DLD1 (cell line): ENCODE results near the gene MYL12A.
"Not testable (repeated sequence)": the region's sequence is repeated elsewhere in the genome, so short reads cannot be mapped to it uniquely, and the experiment has no call there.

Experiments
- in situ Hi-C: cut with HindIII; loops from 2 replicates; pipeline ENCODE4 v1.10.0; 2017; ENCODE audit warnings: low sequenced_read_pairs

Gene MYL12A

DNA sequence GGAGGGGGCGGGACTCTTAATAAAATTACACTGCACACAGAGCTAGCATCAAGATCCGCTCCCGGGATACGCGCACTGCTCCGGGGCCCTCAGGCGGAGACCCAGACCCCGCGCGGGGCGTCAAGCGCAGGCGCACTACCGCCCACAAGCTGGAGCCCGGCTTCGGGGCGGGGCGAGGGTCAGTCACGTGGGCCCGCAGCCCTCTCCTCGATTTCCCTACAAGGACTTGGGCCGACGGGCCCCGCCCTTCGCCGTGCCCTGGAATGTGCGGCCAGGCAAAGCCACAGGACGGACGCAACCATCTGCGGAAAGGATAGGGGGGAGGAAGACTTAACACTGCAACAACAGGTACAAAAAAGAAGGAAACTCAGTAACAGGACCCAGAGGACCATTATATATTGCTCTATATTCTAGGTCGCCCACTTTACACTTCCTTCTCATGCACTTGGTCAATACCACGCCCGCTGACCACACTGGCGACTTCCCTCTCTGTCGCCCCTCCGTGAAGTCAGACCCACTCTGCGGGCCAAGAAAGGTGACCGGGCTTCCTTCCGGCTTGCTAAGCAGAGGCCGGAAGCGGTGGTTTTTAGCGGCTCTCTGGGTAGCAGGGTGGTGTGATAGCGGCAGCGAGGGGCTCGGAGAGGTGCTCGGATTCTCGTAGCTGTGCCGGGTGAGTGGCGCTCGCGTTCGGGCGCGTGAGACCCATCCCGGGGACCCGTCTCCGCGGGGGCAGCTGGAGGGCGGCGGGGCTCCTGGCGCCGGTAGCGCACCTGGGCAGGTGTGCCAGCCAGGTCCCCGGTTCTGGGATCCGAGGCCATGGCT lies at the start of gene MYL12A:
MYL12A (plus strand) TSS at position 562 of the 822 bp plus-strand sequence. CDS start 5,447 bp downstream, outside the sequence.
- in situ Hi-C loops = no loop called here

DNA sequence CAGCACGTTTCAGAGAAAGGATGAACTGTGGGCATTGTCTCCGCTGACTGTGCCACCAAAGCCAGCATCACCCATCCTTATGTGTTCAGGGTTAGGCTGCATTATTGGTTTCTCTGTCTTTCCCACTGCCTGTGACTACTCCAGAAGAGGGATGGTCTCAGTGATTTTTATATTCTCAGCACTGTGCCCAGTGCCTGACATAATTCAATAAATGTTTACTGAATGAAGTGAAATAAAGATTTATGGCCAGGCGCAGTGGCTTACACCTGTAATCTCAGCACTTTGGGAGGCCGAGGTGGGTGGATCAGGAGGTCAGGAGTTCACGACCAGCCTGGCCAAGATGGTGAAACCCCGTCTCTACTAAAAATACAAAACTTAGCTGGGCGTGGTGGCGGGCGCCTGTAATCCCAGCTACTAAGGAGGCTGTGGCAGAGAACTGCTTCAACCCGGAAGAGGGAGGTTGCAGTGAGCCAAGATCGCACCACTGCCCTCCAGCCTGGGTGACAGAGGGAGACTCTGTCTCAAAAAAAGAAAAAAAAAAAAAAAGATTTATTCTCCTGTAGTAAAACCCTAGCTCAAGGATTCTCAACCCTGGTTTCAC lies 49.2 kb upstream of the MYL12A start:
- in situ Hi-C loops = not testable (repeated sequence)

DNA sequence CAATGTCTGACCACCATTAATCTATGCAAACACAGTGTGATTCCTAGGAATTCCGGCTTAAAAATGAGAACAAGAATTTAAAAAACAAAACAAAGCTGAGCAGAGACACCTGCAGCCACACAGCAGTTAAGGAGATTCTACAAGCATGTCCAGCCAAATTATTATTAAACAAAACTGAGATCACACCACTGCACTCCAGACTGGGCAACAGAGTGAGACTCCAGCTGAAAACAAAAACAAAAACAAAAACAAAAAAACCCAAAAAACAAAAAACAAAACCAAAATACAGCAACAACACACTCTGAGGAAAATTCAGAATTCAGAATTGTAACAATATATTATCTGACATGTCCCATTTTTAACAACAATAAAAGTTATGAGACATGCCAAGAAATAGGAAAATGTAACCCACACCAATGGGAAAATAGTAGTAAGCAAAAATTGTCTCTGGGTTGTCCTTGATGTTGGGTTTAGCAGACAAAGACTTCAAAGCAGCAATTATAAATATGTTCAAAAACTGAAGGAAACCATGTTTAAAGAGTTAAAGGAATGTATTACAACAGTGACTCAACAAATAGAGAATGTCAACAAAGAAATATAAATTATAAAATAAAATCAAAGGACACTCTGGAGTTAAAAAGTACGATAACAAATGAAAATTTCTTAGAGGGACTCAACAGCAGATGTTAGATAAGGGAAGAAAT lies 47.5 kb upstream of the MYL12A start:
- in situ Hi-C loops = no loop called here

DNA sequence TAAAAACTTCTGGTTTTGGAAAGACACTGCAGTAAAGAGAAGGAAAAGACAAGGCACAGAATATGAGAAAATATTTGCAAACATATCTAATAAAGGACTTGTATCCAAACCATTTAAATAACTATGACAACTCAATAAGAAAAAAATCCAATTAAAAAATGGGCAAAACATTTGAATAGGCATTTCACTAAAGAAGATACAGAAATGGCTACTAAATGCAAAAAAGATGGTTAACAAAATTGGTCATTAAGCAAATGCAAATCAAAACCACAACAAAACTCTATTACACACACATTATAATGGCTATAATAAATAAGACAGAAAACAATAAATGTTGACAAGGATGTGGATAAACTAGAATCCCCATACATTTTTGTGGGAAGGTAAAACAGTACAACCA lies 42.4 kb upstream of the MYL12A start:
- in situ Hi-C loops = no loop called here

DNA sequence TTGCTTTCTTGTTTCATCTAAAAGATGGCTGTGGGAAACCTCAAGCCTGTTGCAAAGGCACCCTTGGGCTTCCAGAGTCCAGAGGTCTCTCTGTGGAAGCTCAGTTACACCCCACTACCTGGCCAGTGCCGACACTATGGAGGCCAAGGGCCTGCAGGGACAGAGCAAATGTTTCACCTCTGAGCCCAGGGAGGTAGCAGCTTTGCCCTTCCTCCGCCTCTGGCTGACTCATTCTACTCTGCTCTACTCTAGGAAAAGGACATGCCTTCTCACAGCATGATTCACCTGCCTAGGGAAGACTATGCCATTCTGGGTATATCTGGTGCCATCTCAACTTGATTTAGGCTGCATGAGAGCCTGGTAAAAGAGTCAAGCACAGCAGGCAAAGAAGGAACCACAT lies 40.0 kb upstream of the MYL12A start:
- in situ Hi-C loops = no loop called here

DNA sequence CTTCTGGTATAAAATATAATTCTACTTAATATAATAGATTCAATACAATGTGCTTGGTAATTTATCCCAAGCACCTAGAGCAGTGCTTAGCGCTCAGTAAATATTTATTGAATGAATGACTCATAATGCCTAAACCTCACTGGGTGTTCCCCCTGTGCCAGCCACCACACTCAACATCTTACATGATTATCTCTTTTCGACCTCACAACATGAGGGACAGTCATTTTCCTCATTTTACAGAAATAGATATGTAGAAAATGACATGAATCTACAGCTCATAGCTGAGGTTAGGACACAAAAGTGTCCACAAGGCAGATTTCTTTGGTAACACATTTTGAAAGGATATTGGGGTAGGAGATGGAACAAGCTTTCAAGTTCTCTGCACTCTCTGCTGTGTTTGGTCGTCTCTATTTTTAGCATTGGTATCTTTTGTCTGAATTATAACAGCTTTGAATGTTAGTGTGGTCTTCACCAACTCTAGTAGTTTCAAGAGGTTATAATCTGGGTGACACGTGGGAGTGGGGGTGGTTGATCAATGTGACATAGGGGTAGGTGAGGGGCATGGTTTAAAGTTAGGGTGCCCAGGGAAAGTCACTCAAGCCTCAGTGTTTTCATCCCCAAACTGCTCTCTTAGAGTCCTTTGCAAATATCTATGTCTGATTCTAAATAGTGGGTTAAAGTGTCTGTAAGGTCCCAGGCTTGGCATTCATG lies 37.6 kb upstream of the MYL12A start:
- in situ Hi-C loops = no loop called here

DNA sequence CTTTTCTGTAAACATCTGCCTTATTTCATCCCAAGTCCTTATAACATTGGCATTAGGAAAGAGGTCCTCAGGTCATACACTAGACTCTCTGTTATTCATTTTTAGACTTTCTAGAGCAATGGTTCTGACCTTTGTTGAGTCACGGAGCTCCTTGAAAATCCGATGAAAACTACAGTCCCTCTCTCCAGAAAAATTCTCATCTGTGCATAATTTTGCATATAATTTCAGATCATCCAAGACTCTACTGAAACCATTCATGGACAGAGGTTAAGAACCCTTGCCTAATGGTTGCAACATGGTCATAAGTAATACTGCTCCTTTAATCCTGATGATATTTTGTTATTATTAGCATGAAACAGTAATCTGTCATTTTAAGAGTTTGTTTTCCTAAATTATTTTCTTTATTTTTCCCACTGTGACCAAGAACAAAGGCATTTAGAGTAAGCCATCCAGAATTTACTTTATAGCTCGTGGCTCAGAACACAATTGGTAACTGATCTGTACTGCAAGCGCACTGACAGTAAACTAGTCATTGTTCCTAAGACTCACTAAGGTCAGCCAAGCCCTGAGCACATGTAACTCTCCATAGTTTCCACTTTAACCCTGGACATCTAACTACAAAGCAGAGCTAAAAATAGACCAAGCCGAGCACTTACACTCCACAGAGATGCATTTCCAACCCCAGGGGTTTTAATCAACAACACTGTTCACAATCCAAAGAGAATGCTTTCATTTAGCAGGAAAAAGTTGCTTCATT lies 36.2 kb upstream of the MYL12A start:
- in situ Hi-C loops = no loop called here

DNA sequence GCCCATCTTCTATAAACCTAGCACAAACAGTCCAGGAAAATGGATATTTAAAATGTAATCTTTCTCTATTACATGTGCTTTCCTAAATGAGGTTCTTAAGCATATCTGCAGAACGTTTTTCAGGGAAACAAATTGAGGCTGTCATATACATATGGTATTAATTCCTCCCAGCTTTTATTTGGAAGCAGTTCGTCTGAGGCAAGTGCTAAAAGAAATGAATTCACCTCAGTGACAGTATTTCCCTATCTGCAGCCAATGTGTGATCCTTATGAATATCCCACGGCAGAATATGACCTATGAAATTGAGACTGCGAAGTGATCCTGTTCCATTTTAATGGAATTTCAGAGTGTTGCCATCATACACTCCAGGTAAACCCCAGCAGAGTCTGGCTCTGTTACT lies 34.9 kb upstream of the MYL12A start:
- in situ Hi-C loops = no loop called here

DNA sequence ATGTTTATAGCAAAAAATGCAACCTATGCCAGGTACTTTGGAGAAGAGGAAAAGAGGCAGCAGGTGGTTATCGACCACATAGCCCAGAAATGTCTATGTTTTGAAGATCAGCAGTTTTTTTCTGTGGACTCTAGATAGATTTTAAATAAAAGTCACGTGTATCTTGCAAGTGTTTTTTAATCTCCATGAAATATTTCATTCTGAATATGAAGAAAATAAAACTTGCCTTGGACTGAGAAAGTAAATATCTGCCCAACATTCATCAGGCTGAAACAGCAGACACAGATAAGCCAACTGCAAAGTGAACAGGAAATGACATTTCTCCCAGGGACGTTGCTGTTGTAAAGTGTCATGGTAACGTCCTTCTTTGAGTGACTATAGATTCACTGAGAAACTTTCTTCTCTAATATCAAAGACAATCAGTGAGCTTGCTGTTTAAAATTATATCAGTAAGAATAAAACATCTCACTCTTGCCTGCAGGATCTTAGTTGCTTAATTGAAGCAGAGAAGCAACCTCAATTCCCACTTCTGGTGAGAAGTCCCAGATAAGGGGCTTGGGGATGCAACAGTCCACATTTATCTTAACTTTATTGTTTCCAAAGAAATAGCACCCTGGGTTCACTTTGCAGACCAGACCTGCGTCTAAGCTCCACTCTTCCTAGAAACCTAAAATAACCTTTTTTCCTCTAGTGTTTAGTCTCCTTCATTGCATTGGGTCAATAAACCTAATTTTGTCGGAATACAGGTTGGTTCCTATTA lies 34.1 kb upstream of the MYL12A start:
- in situ Hi-C loops = no loop called here

DNA sequence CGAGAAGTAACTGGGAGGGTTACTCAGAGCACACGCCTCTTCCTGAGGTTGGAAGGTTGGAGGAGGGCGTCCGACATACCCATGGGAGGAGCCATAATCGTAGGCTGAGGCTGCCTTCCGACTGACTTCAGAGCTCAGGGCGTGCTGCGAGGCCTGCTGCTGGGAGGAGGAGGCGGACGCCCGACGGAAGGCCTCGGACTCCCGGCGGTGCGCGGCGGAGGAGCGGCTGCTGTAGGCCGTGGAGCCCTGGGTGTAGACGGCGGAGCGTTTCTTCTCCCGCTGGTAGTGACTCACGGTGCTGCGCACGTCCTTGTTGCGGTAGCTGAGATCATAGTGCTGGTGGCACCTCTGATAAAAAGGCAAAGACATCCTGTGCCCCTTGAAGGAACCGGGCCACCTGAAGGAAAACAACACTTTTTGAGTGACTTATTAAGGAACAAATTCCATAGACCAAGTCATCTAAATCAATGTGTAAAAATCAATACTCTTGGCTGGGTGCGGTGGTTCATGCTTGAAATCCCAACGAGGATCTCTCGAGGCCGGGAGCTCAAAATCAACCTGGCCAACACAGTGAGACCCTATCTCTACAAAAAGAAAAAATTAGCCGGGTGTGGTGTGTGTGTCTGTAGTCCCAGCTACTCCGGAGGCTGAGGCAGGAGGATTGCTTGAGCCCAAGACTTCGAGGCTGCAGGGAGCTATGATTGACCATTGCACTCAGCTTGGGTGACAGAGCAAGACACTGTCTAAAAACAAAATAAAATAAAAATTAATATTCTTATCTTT lies 32.6 kb upstream of the MYL12A start:
- in situ Hi-C loops = no loop called here

DNA sequence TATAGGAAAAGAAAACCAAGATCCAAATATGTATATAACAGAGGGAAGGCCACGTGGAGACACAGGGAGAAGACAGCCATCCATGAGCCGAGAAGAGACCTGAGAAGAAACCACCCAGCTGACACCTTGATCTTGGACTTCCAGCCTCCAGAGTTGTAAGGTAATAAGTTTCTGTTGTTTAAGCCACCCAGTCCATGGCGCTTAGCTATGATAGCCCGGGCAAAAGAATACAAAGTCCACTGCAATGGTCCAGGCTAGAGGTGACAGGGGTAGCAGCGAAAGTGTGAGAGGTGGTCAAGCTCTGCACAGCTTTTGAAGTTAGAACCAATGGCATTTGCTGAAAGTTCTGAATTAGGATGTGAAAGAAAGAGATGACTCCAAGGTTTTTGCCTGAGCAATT lies 30.6 kb upstream of the MYL12A start:
- in situ Hi-C loops = no loop called here

DNA sequence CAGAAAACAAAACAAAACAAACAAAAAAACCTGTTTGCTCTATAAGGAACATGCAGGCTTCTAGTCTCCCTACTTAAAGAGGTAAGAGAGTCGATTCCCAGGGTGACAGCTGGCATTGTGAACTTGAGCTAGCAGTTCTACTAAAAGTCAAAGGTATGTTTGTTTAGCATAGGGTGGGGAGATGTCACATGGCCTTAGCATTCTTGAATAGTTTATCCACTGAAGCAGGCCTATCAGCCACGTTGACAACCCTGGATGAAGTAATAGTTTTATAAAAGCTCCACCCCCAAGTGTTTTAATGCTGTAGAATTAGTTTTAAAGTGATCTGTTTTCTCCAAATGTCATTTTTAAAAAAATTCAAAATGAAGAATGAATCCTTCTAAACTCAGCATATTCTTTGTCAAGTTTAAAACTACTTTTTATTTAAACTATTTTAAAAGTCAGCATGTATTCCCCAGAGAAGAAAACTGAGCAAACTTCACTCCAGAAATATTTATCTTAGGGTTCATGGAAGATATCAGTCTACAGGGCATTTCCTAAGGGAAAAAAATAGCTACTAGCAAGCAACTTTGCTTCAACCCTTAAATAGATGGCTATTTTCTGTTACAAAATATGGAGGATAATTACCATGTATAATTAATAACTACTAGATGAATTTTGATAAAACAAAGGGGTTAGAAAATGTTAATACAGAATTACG lies 29.5 kb upstream of the MYL12A start:
- in situ Hi-C loops = no loop called here

DNA sequence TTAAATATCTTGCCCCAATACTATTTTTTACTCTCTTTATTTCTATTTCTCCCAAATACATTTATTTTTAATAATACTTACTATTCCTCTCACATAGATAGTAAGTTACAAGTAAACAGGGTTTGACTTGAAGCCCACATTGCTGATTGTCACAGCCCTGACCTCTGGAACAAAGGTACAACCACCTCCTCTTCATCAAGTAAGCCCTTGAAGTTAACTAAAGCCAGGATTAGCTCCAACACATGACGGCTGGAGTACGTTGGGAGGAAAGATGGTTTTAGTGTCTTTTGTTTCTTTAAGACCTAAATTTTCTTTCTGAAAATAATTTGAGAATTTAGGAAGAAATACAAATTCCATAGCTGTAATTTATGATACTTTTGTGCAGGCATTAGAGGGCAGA lies 28.8 kb upstream of the MYL12A start:
- in situ Hi-C loops = no loop called here

DNA sequence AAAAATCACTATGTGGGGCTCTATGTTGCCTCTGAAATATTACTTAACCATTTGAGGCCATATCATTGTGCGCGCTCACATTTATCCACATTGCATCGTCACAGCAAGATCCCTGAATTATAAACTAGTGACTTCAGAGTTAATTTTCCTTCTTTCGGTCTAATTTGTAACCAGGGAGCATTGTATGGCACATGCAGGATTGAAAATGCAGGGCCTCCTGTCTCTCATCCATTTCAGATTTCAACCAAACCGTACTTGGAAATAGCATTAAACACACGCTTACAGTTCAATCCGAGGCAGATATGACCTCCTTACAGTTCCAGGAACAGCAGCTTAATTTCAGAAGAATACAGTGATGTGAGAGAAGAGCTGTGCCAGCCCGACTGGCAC lies 28.4 kb upstream of the MYL12A start:
- in situ Hi-C loops = no loop called here

DNA sequence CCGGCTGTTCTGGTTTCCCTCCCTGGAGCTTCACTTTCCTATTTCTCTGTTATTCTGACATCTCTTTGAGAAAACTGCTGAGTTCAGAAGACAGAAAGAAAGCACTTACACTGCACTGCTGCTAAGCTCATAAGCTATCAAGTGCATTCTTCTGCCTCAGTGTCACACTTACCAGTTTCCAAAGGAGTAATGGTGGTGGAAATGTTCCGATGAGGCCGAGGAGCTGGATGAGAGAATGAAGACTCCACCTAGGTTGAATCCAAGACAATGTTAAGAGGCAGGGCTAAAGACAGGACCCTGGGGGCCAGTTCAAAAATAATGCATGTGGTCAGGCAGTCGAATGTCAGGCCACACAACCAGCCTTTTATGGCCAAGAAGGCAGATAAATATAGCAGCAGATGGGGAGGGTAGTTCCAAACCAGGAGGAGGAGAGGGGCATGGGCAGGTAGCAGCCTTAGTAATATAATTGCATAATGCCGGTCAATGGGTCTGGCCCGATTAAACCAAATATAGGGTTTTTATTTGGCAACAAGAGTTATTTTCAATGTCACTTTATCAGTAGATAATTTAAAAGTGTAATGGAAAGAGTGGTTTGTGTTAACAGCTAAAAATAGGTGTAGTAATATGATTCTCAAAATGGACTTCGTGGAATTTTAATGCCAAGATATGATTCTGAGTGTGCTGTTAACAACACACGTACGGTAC lies 27.8 kb upstream of the MYL12A start, which contains the start of gene MYOM1:
MYOM1 (minus strand) TSS at position 338 of the 705 bp plus-strand sequence. CDS start 4,745 bp downstream, outside the sequence.
- in situ Hi-C loops = no loop called here

DNA sequence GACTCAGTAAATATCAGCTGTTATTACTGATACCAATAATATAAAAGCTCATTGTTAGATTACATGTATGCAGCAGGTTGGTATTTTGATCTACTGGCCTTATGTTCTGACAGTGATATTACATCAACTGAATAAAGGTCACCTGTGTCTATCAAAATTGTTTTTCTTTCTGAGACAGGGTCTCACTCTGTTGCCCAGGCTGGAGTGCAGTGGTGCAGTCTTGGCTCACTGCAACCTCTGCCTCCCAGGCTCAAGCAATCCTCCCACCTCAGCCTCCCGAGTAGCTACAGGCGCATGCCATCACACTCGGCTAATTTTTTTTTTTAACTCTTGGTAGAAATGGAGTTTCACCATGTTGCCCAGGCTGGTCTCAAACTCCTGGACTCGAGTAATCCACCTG lies 26.7 kb upstream of the MYL12A start:
- in situ Hi-C loops = not testable (repeated sequence)

DNA sequence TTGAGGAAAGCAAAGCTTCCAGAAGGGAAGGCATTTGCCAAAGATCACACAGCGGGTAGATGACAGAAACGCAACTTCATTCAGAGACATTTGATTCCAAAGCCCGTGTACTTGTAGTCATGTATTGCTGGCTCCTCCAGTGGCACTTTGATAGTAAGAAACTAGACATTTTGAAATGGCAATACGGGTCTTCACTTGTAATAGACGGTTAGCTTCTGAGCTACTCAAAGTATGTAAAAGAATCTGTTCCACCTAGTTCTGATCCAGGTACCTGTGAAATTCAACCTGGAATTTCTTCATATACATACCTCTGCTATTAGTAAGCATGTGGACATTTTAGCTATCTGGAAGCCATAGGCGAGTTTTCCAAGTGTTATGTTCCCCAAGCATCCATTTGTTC lies 26.1 kb upstream of the MYL12A start:
- in situ Hi-C loops = no loop called here

DNA sequence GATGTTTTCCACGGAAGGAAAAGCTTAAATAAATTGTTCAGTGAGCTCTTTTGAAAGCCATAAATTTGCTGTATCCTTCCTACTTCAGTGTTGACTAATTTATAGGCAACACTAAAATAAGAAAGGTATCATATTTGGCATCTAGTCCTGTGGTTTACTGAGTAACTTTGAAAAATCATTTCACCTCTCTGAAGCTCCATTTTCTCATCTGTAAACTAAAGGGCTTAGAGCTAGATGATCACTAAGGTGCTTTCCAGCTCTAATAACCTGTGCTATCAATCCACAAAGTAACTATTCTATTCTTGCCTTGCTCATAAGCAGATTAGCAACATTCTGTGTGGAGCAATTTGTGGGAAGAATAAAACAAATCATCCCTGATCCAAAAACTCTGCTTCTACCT lies 24.2 kb upstream of the MYL12A start:
- in situ Hi-C loops = no loop called here
